ENCODE measurements around the gene SLC1A1.
"Not testable (repeated sequence)": the region's sequence is repeated elsewhere in the genome, so short reads cannot be mapped to it uniquely, and the experiment has no call there.

The SLC1A1 gene

GRCh38 chr9:4506490-4506889 lies 16.2 kb downstream of the SLC1A1 start:
- DNase-seq (ENCODE audit: low read depth): no peak

GRCh38 chr9:4507306-4508130 lies 17.2 kb downstream of the SLC1A1 start:
- no peak for DNase-seq (ENCODE audit: low read depth)

- peak; percentile 74 for DNase-seq (ENCODE audit: low read depth)
Measured at GRCh38 chr9:4508246-4508906, 18.1 kb downstream of the SLC1A1 start.

GRCh38 chr9:4508907-4509589 lies 18.8 kb downstream of the SLC1A1 start:
- DNase-seq (ENCODE audit: low read depth): peak; percentile 63

GRCh38 chr9:4509590-4509984 lies 19.3 kb downstream of the SLC1A1 start:
- no peak for DNase-seq (ENCODE audit: low read depth)

GRCh38 chr9:4510546-4511322 lies 20.5 kb downstream of the SLC1A1 start:
- DNase-seq (ENCODE audit: low read depth): no peak

GRCh38 chr9:4514252-4515128 lies 24.2 kb downstream of the SLC1A1 start:
- DNase-seq (ENCODE audit: low read depth): no peak

- DNase-seq (ENCODE audit: low read depth): no peak
Measured at GRCh38 chr9:4515958-4516375, 25.7 kb downstream of the SLC1A1 start.

- peak; percentile 21 for DNase-seq (ENCODE audit: low read depth)
Measured at GRCh38 chr9:4517274-4517673, 27.0 kb downstream of the SLC1A1 start.

GRCh38 chr9:4519604-4520003 lies 29.3 kb downstream of the SLC1A1 start:
- no peak for DNase-seq (ENCODE audit: low read depth)

GRCh38 chr9:4520055-4520454 lies 29.8 kb downstream of the SLC1A1 start:
- DNase-seq (ENCODE audit: low read depth): no peak

- no peak for DNase-seq (ENCODE audit: low read depth)
Measured at GRCh38 chr9:4530375-4530774, 40.1 kb downstream of the SLC1A1 start.

- peak; percentile 33 for DNase-seq (ENCODE audit: low read depth)
Measured at GRCh38 chr9:4530831-4531230, 40.6 kb downstream of the SLC1A1 start.

- not testable (repeated sequence) for DNase-seq (ENCODE audit: low read depth)
Measured at GRCh38 chr9:4531355-4531754, 41.1 kb downstream of the SLC1A1 start.

- DNase-seq (ENCODE audit: low read depth): not testable (repeated sequence)
Measured at GRCh38 chr9:4533881-4534280, 43.6 kb downstream of the SLC1A1 start.

GRCh38 chr9:4536196-4536595 lies 45.9 kb downstream of the SLC1A1 start:
- not testable (repeated sequence) for DNase-seq (ENCODE audit: low read depth)

- no peak for DNase-seq (ENCODE audit: low read depth)
Measured at GRCh38 chr9:4537581-4537980, 47.3 kb downstream of the SLC1A1 start.

GRCh38 chr9:4538107-4538506 lies 47.8 kb downstream of the SLC1A1 start:
- no peak for DNase-seq (ENCODE audit: low read depth)

GRCh38 chr9:4538621-4539020 lies 48.4 kb downstream of the SLC1A1 start:
- no peak for DNase-seq (ENCODE audit: low read depth)

GRCh38 chr9:4540425-4540824 lies 50.2 kb downstream of the SLC1A1 start:
- no peak for DNase-seq (ENCODE audit: low read depth)

- DNase-seq (ENCODE audit: low read depth): no peak
Measured at GRCh38 chr9:4541281-4541680, 51.0 kb downstream of the SLC1A1 start.

Measured in amniotic epithelial cell (primary cell).